ENCODE measurements around the gene TPK1.

DNA sequence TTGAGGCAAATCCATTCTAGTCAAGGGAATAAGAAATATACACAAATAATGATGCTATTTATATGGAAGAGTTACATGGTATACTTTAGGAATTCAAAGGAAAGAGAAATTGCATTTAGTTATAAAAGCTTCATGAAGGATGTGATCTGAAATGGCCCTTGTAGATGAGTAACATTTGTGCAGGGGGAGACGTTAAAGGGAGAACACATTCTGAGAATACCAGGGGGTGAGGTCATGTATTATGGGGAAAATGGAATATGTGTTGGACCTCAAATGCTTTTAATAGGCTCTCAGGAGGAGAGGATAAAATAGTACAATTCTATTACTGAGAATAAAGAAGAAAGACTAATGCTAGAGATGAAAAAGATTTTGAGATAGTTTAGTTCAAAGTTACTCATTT lies 309.9 kb downstream of the TPK1 start:
- TF ChIP-seq CEBPB (IDR thresholded peaks at IDR 0.05; ENCODE audit: low read depth, low read length) (no peak), POLR2A (IDR thresholded peaks at IDR 0.05; ENCODE audit: low read depth, low read length) (no peak), SMC3 (IDR thresholded peaks at IDR 0.05; ENCODE audit: low read depth, low read length) (no peak), RFX5 (IDR thresholded peaks at IDR 0.05; ENCODE audit: low read depth, low read length) (no peak), BHLHE40 (IDR thresholded peaks at IDR 0.05; ENCODE audit: low read depth, low read length) (no peak), RAD21 (IDR thresholded peaks at IDR 0.05; ENCODE audit: low read length) (no peak), MXI1 (IDR thresholded peaks at IDR 0.05; ENCODE audit: borderline replicate concordance, low read depth, low read length) (no peak), FOS (IDR thresholded peaks at IDR 0.05; ENCODE audit: low read depth, low read length) (no peak)
- TF ChIP-seq, protein P1, sequence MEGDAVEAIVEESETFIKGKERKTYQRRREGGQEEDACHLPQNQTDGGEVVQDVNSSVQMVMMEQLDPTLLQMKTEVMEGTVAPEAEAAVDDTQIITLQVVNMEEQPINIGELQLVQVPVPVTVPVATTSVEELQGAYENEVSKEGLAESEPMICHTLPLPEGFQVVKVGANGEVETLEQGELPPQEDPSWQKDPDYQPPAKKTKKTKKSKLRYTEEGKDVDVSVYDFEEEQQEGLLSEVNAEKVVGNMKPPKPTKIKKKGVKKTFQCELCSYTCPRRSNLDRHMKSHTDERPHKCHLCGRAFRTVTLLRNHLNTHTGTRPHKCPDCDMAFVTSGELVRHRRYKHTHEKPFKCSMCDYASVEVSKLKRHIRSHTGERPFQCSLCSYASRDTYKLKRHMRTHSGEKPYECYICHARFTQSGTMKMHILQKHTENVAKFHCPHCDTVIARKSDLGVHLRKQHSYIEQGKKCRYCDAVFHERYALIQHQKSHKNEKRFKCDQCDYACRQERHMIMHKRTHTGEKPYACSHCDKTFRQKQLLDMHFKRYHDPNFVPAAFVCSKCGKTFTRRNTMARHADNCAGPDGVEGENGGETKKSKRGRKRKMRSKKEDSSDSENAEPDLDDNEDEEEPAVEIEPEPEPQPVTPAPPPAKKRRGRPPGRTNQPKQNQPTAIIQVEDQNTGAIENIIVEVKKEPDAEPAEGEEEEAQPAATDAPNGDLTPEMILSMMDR (conservative IDR thresholded peaks at IDR 0.05; ENCODE audit: low read depth, low read length): no peak
- TF ChIP-seq, protein P2, sequence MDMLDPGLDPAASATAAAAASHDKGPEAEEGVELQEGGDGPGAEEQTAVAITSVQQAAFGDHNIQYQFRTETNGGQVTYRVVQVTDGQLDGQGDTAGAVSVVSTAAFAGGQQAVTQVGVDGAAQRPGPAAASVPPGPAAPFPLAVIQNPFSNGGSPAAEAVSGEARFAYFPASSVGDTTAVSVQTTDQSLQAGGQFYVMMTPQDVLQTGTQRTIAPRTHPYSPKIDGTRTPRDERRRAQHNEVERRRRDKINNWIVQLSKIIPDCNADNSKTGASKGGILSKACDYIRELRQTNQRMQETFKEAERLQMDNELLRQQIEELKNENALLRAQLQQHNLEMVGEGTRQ (IDR thresholded peaks at IDR 0.05; ENCODE audit: low read depth, low read length): no peak
